Cardiac septum (tissue), 1 donor: ENCODE measurements around the gene CDK3. TPM values are rescaled to one million over a fixed set of nuclear protein-coding genes. Genes with fewer than 3 reads are reported as not detected.

Experiments used
- total RNA-seq: library from RNA; stranded (reverse); fragmentation: NEBNext Ultra II Directional; extraction: Animal tissue kit (Norgen Biotek cat#: 25700); gene quantifications from one replicate; pipeline ENCODE4 v1.2.1, GENCODE V29; 2021
- donor health status: DM: no; HTN: no; CAD: no.

CDK3 gene
- total RNA-seq, 1 donor from 2014 or later: 2.7 TPM

Other genes starting within 250 kb of the CDK3 start
- 11.5 TPM for gene GALK1, start 235.7 kb upstream of the CDK3 start, total RNA-seq
- 16.8 TPM for gene UNK, start 216.0 kb upstream of the CDK3 start, total RNA-seq
- 7.9 TPM for gene UNC13D, start 156.5 kb upstream of the CDK3 start, total RNA-seq
- gene WBP2, start 145.5 kb upstream of the CDK3 start, total RNA-seq: 129 TPM
- gene TRIM47, start 122.3 kb upstream of the CDK3 start, total RNA-seq: 39.5 TPM
- gene TRIM65, start 103.9 kb upstream of the CDK3 start, total RNA-seq: 12.1 TPM
- gene MRPL38, start 96.0 kb upstream of the CDK3 start, total RNA-seq: 76.3 TPM
- 5.2 TPM for gene FBF1, start 59.8 kb upstream of the CDK3 start, total RNA-seq
- 73.3 TPM for gene ACOX1, start 21.7 kb upstream of the CDK3 start, total RNA-seq
- 9.6 TPM for gene TEN1, start 21.6 kb upstream of the CDK3 start, total RNA-seq
- gene EVPL, start 26.5 kb downstream of the CDK3 start, total RNA-seq: 0.05 TPM
- gene SRP68, start 71.7 kb downstream of the CDK3 start, total RNA-seq: 53.9 TPM
- gene GALR2, start 73.9 kb downstream of the CDK3 start, total RNA-seq: not detected
- gene ZACN, start 78.3 kb downstream of the CDK3 start, total RNA-seq: not detected
- gene EXOC7, start 102.9 kb downstream of the CDK3 start, total RNA-seq: 86.9 TPM
- gene FOXJ1, start 140.4 kb downstream of the CDK3 start, total RNA-seq: not detected
- gene RNF157, start 239.6 kb downstream of the CDK3 start, total RNA-seq: 2.5 TPM